A549 (cell line): ENCODE data around the gene KCNA1. TPM values are rescaled to one million over a fixed set of nuclear protein-coding genes. Genes with fewer than 3 reads are reported as not detected.
"Not testable (repeated sequence)": the region's sequence is repeated elsewhere in the genome, so short reads cannot be mapped to it uniquely, and the experiment has no call there.

Experiments
- ATAC-seq, 2 experiments: fragments of 200-7000 bp in 1 of 2; fragments of >200 bp in 1 of 2; cut with Nextera tagmentation in 1 of 2; cut with Tn5 transposase in 1 of 2; 3 replicates each; pipeline versions ENCODE4 v1.8.0 to v1.9.1; 2018 to 2020; ENCODE audit warnings: mild to moderate bottlenecking in 1 of 2, moderate library complexity in 1 of 2
- CTCF ChIA-PET: fragments of 300-600 bp; sonication (Branson Sonifier 250); formaldehyde crosslinking; extraction: SDS; loops from one replicate; lab custom pipeline; 2021; ENCODE audit warnings: antibody characterized with exemption, inconsistent platforms; lab: Yijun Ruan, JAX
- POLR2A ChIA-PET: fragments of 350-600 bp; formaldehyde crosslinking; extraction: SDS; loops from one replicate; lab custom pipeline; 2021; ENCODE audit warnings: antibody characterized with exemption, inconsistent platforms; lab: Yijun Ruan, JAX
- DNase-seq, 2 experiments: peaks; one replicate each; pipeline versions ENCODE4 v3.0.0 to v3.0.0-alpha.2; 2011 to 2016; ENCODE audit warnings: low read depth in 1 of 2, low spot score in 1 of 2
- FAIRE-seq: peaks from 2 replicates; lab custom pipeline; 2011; peaks lifted over from hg19 to GRCh38; lab: Jason Lieb, UNC
- H3K27ac ChIP-seq, 2 experiments: fragments of >200 bp; sonication (Bioruptor Twin); formaldehyde crosslinking; 3 replicates each; pipeline ENCODE4 v1.5.1; 2016 to 2017
- H3K4me1 ChIP-seq: fragments of >200 bp; sonication (Bioruptor Twin); formaldehyde crosslinking; 3 replicates; pipeline ENCODE4 v1.6.1; 2016
- H3K4me2 ChIP-seq: fragments of >200 bp; sonication (Bioruptor Twin); formaldehyde crosslinking; 3 replicates; pipeline ENCODE4 v1.6.1; 2016
- H3K4me3 ChIP-seq: fragments of >200 bp; sonication (Bioruptor Twin); formaldehyde crosslinking; 3 replicates; pipeline ENCODE4 v1.5.1; 2016
- H3K9me3 ChIP-seq: fragments of >200 bp; sonication (Bioruptor Twin); formaldehyde crosslinking; 3 replicates; pipeline ENCODE4 v1.6.1; 2016
- CBX2 ChIP-seq: fragments of 200-600 bp; sonication (generic); IDR thresholded peaks from 2 replicates; pipeline ENCODE4 v1.6.1; 2016; ENCODE audit warnings: low read depth, mild to moderate bottlenecking, borderline replicate concordance
- CEBPB ChIP-seq, 2 experiments: fragments of >200 bp in 1 of 2; sonication (Bioruptor Twin) in 1 of 2; formaldehyde crosslinking in 1 of 2; IDR thresholded peaks; 2 replicates each; pipeline ENCODE4 v1.6.1; 2012 to 2016
- HOXB13 ChIP-seq: fragments of 250-450 bp; sonication (Bioruptor Pico); IDR thresholded peaks from 2 replicates; pipeline ENCODE4 v1.5.0; 2020; ENCODE audit warnings: low read depth, mild to moderate bottlenecking, moderate library complexity
- JUN ChIP-seq, 2 experiments: fragments of >200 bp; sonication (Bioruptor Twin); formaldehyde crosslinking; IDR thresholded peaks; 2 replicates in 1 of 2; 3 replicates in 1 of 2; pipeline ENCODE4 v1.6.1; 2016 to 2017
- KDM5A ChIP-seq: fragments of 200-600 bp; sonication (generic); IDR thresholded peaks from 2 replicates; pipeline ENCODE4 v1.6.1; 2016; ENCODE audit warnings: antibody characterized with exemption, mild to moderate bottlenecking
- MAZ ChIP-seq: fragments of 150-350 bp; IDR thresholded peaks from 2 replicates; pipeline ENCODE4 v1.6.1; 2014; ENCODE audit warnings: antibody characterized with exemption, low read depth, low read length, borderline replicate concordance
- NR3C1 ChIP-seq: fragments of >200 bp; sonication (Bioruptor Twin); formaldehyde crosslinking; IDR thresholded peaks from 3 replicates; pipeline ENCODE4 v1.6.1; 2017
- POLR2AphosphoS2 ChIP-seq: conservative IDR thresholded peaks from 2 replicates; pipeline ENCODE4 v1.6.1; 2012; ENCODE audit warnings: low read length, improper control_type of control experiment, inconsistent platforms
- RAD21 ChIP-seq, 2 experiments: fragments of >200 bp in 1 of 2; sonication (Bioruptor Twin) in 1 of 2; formaldehyde crosslinking in 1 of 2; IDR thresholded peaks in 1 of 2; conservative IDR thresholded peaks in 1 of 2; 2 replicates in 1 of 2; 3 replicates in 1 of 2; pipeline ENCODE4 v1.6.1; 2012 to 2018; ENCODE audit warnings: inconsistent platforms in 1 of 2
- TP53 ChIP-seq: fragments of 250-450 bp; sonication (Bioruptor Pico); IDR thresholded peaks from 2 replicates; pipeline ENCODE4 v1.5.0; 2021; ENCODE audit warnings: mild to moderate bottlenecking, moderate library complexity
- ZFP36 ChIP-seq: fragments of 450-650 bp; IDR thresholded peaks from 2 replicates; pipeline ENCODE4 v1.6.1; 2014; ENCODE audit warnings: borderline replicate concordance; ENCODE audit not compliant: partially characterized antibody
- WGBS: methylation state at CpG from one replicate; pipeline ENCODE4 v1.1.6; 2017; ENCODE audit errors: missing lambda C conversion rate; 5-methylcytosine and 5-hydroxymethylcytosine counted together
- polyA plus RNA-seq, 4 experiments: library from polyadenylated mRNA; depleted of rRNA in 3 of 4; stranded (reverse); fragments of >200 nt; fragmentation: RNase III in 1 of 4; extraction: RNeasy Plus Mini Kit Qiagen cat#74134 plus additional on column Dnase treatment in 1 of 4; gene quantifications; 2 replicates in 3 of 4; 3 replicates in 1 of 4; pipeline ENCODE4 v1.2.3, GENCODE V29; 2011 to 2017
- TF ChIP-seq, protein P1 (sequence below): fragments of >200 bp; sonication (Bioruptor Twin); formaldehyde crosslinking; IDR thresholded peaks from 3 replicates; pipeline ENCODE4 v1.6.1; 2016
- TF ChIP-seq, protein P2 (sequence below): fragments of 200-600 bp; sonication (generic); IDR thresholded peaks from 2 replicates; pipeline ENCODE4 v1.6.1; 2016; ENCODE audit warnings: antibody characterized with exemption, mild to moderate bottlenecking, moderate library complexity
- TF ChIP-seq, protein P3 (sequence below): IDR thresholded peaks from 2 replicates; pipeline ENCODE4 v1.6.1; 2012

The KCNA1 gene
- polyA plus RNA-seq, 2 of the 4 experiments (the other 2 are of a cell fraction), result not detected

DNA sequence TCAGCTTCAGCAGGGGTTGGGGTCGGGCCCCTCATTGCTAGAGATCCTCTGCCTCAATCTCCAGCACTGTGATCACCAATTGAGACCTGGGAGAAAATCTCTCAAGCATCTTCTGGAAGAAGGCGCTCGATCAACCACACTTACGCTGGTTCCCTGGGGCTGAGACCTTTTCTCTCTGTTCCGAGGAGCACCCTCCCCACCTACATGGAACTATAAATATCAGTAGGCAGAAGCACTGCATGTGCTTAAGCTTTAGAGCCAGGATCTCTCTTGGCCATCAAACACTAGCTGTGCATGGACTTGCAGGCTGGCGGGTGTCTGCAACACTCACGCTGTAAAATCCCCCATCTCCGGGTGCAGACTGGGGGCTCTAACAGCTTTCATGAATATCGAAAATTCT is 38.2 kb upstream of the KCNA1 start (continued):
- no peak for TF ChIP-seq MAZ
- no peak for TF ChIP-seq KDM5A

DNA sequence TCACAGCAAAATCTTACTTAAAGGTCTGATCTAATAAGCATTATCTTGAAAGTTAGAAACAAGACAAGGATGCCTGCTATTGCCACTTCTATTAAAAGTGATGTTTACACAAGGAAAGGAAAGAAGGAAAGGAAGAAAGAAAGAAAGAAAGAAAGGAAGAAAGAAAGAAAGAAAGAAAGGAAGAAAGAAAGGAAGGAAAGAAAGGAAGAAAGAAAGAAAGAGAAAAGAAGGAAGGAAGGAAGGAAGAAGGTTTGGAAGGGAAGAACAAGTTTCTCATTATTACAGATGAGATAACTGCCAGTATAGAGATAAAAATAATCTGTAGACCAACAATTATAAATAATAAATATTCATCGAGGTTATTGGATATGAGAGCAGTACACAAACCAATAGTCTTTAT is 35.8 kb upstream of the KCNA1 start:
- ATAC-seq (no peak), DNase-seq (no peak), FAIRE-seq (no peak)
- H3K4me2 ChIP-seq, result no peak overlapping the region
- no peaks in the 10 kb centered on the region for H3K4me1 ChIP-seq
- no peak for TF ChIP-seq HOXB13
- no peak for TF ChIP-seq TP53 (CRISPR knock-in tag)
- TF ChIP-seq, protein P1, sequence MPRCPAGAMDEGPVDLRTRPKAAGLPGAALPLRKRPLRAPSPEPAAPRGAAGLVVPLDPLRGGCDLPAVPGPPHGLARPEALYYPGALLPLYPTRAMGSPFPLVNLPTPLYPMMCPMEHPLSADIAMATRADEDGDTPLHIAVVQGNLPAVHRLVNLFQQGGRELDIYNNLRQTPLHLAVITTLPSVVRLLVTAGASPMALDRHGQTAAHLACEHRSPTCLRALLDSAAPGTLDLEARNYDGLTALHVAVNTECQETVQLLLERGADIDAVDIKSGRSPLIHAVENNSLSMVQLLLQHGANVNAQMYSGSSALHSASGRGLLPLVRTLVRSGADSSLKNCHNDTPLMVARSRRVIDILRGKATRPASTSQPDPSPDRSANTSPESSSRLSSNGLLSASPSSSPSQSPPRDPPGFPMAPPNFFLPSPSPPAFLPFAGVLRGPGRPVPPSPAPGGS, result no peak
- no peak for TF ChIP-seq RAD21 (conservative IDR thresholded peaks at IDR 0.05 in 1 of 2, IDR thresholded peaks at IDR 0.05 in 1 of 2)
- no peak for TF ChIP-seq ZFP36
- no peak for TF ChIP-seq CBX2
- WGBS, result 0% methylated on average over 1 of the region's 1 CpG
- ChIA-PET CTCF (interaction anchor here (1.2 kb wide), 2 partner anchors 17 to 18 kb away, joined by 3 to 6 read pairs; no protein-coding TSS in a partner anchor), POLR2A (no interaction called here)
- H3K4me3 ChIP-seq, result no peak overlapping the region
- H3K9me3 ChIP-seq, result no peaks in the 10 kb centered on the region
- H3K27ac ChIP-seq, result no peak overlapping the region

DNA sequence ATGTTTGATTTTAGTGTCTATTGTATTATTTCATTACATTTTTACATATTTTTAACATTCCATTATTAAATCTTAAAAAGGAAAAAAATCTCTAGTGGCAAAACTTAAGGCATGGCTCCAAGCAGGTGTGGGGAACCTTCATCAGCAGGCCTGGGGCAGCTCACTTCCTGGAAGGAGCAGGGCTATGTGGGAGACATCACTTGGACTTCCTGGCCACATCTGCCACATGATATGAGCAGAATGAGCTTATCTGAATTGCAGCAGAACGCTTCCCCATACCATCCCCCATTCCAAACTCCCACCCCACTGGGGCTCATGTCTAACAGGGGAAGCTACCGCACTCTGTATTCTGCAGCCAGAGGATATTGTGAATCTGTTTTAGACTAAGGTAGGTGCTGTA is 35.0 kb upstream of the KCNA1 start:
- no peak overlapping the region for H3K4me2 ChIP-seq
- 0 out of 3 replicates have a peak, but pooled peaks cover 4% of the 10 kb centered on the region for H3K9me3 ChIP-seq
- POLR2A ChIA-PET, result no interaction called here
- ATAC-seq (no peak), DNase-seq (no peak), FAIRE-seq (no peak)
- TF ChIP-seq, protein P2, sequence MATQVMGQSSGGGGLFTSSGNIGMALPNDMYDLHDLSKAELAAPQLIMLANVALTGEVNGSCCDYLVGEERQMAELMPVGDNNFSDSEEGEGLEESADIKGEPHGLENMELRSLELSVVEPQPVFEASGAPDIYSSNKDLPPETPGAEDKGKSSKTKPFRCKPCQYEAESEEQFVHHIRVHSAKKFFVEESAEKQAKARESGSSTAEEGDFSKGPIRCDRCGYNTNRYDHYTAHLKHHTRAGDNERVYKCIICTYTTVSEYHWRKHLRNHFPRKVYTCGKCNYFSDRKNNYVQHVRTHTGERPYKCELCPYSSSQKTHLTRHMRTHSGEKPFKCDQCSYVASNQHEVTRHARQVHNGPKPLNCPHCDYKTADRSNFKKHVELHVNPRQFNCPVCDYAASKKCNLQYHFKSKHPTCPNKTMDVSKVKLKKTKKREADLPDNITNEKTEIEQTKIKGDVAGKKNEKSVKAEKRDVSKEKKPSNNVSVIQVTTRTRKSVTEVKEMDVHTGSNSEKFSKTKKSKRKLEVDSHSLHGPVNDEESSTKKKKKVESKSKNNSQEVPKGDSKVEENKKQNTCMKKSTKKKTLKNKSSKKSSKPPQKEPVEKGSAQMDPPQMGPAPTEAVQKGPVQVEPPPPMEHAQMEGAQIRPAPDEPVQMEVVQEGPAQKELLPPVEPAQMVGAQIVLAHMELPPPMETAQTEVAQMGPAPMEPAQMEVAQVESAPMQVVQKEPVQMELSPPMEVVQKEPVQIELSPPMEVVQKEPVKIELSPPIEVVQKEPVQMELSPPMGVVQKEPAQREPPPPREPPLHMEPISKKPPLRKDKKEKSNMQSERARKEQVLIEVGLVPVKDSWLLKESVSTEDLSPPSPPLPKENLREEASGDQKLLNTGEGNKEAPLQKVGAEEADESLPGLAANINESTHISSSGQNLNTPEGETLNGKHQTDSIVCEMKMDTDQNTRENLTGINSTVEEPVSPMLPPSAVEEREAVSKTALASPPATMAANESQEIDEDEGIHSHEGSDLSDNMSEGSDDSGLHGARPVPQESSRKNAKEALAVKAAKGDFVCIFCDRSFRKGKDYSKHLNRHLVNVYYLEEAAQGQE, result no peak
- 43% methylated on average over 2 of the region's 2 CpGs for WGBS
- H3K4me3 ChIP-seq, result no peak overlapping the region
- no peak overlapping the region for H3K27ac ChIP-seq
- CTCF ChIA-PET, result interaction anchor here (0.8 to 1.1 kb wide), 3 partner anchors 17 to 210 kb away, joined by 3 to 4 read pairs (median 4); no protein-coding TSS in a partner anchor
- H3K4me1 ChIP-seq, result no peaks in the 10 kb centered on the region

DNA sequence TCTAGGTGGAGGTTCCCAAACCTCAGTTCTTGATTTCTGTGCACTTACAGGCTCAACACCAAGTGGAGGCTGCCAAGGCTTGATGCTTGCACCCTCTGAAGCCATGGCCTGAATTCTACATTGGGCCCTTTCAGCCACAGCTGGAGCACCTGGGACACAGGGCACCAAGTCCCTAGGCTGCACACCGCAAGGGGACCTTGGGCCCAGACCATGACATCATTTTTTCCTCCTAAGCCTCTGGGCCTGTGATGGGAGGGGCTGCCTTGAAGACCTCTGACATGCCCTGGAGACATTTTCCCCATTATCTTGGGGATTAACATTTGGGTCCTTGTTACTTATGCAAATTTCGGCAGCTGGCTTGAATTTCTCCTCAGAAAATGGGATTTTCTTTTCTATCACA is 30.2 kb upstream of the KCNA1 start:
- H3K4me1 ChIP-seq, ATAC-seq, H3K4me2 ChIP-seq, H3K27ac ChIP-seq, H3K9me3 ChIP-seq, POLR2A ChIA-PET, H3K4me3 ChIP-seq, DNase-seq, FAIRE-seq: not testable (repeated sequence)
- WGBS, result 5% methylated on average over 2 of the region's 2 CpGs
- CTCF ChIA-PET, result interaction anchor here (1.2 kb wide), 1 partner anchor 21 kb away, joined by 4 read pairs; no protein-coding TSS in a partner anchor
- TF ChIP-seq ZFP36, result peak; percentile 82

DNA sequence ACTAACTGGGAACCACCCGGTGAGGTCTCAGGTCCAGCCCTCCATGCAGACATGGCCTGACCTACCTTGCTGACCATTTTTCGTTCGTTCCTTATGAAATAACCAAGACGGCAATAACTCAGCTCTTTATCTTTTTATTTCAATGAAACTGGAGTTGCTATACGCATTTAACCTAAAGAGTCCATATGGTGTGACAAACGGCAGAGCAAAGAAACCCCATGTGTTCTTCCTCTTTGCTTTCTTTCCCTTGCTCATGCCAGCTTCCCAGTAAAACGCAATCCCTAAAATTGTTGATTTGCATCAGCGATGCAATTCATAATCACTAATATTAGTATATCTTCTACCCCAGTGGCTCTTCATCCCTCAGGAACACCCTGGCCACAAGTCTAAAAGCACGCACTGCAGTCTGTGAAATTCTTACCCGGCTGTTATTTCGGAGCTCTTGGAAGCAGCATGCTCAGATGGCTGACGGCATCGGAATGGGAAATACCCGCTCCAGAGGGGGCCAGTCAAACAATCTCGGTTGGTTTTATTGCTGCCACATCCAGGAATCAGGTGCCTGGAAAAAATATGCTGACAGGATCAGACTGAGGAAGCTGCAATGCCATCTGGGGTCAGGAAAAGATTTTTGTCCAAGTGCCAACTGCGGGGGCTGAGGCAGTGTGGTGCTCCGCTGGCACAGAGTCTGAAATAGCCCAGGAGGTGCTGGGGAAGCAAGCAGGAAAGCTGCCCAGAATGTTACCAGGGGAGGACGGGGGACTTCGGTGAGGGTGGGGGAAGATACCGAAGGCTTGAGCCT is 28.2 kb upstream of the KCNA1 start:
- WGBS, result 47% methylated on average over 20 of the region's 20 CpGs
- no peaks in the 10 kb centered on the region for H3K4me1 ChIP-seq
- no peak for DNase-seq
- POLR2A ChIA-PET, result no interaction called here
- no peak overlapping the region for H3K27ac ChIP-seq
- no peak for ATAC-seq
- CTCF ChIA-PET, result interaction anchor here (1.0 kb wide), 1 partner anchor 23 kb away, joined by 3 read pairs; no protein-coding TSS in a partner anchor
- FAIRE-seq, result no peak
- H3K9me3 ChIP-seq, result 0 out of 3 replicates have a peak, but pooled peaks cover 5% of the 10 kb centered on the region
- no peak for TF ChIP-seq POLR2AphosphoS2
- TF ChIP-seq RAD21 (conservative IDR thresholded peaks at IDR 0.05 in 1 of 2, IDR thresholded peaks at IDR 0.05 in 1 of 2), result no peak
- TF ChIP-seq, protein P3, sequence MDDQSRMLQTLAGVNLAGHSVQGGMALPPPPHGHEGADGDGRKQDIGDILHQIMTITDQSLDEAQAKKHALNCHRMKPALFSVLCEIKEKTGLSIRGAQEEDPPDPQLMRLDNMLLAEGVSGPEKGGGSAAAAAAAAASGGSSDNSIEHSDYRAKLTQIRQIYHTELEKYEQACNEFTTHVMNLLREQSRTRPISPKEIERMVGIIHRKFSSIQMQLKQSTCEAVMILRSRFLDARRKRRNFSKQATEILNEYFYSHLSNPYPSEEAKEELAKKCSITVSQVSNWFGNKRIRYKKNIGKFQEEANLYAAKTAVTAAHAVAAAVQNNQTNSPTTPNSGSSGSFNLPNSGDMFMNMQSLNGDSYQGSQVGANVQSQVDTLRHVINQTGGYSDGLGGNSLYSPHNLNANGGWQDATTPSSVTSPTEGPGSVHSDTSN, result no peak
- no peak for TF ChIP-seq JUN (IDR thresholded peaks at IDR 0.05)
- no peak for TF ChIP-seq CEBPB (IDR thresholded peaks at IDR 0.05)
- no peak for TF ChIP-seq NR3C1
- no peak overlapping the region for H3K4me3 ChIP-seq
- no peak overlapping the region for H3K4me2 ChIP-seq
